Activated naive CD4-positive, alpha-beta T cell treated with anti-CD3 and anti-CD28 coated beads for 36 hours (primary cell): ENCODE measurements around the gene TTC32. TPM values are rescaled to one million over a fixed set of nuclear protein-coding genes. Genes with fewer than 3 reads are reported as not detected.
"Not testable (repeated sequence)": the region's sequence is repeated elsewhere in the genome, so short reads cannot be mapped to it uniquely, and the experiment has no call there.

Experiments used
- CTCF ChIA-PET: fragments of 350-600 bp; sonication (Branson Sonifier 250); formaldehyde crosslinking; loops from one replicate; lab custom pipeline; 2021; ENCODE audit warnings: antibody characterized with exemption; lab: Charles Lee
- DNase-seq: peaks from one replicate; pipeline ENCODE4 v3.0.0-alpha.2; 2020
- H3K27ac Mint-ChIP-seq: one replicate; pipeline ENCODE4 v1.8.0; 2021; ENCODE audit warnings: mild to moderate bottlenecking, mixed read lengths
- H3K27me3 Mint-ChIP-seq: one replicate; pipeline ENCODE4 v1.8.0; 2021; ENCODE audit warnings: low read depth, mixed read lengths
- H3K36me3 Mint-ChIP-seq: one replicate; pipeline ENCODE4 v1.8.0; 2021; ENCODE audit warnings: low read depth, mixed read lengths
- H3K4me1 Mint-ChIP-seq: one replicate; pipeline ENCODE4 v1.8.0; 2021; ENCODE audit warnings: low read depth, mixed read lengths
- H3K4me3 Mint-ChIP-seq: one replicate; pipeline ENCODE4 v1.8.0; 2021; ENCODE audit warnings: mild to moderate bottlenecking, moderate library complexity, mixed read lengths
- H3K9me3 Mint-ChIP-seq: one replicate; pipeline ENCODE4 v1.8.0; 2021; ENCODE audit warnings: mixed read lengths
- intact Hi-C: fragments of 100-400 bp; cut with micrococcal nuclease; formaldehyde crosslinking; loops from one replicate; pipeline ENCODE4 v1.15.1; 2023
- total RNA-seq, 2 experiments: library from RNA; stranded (reverse); gene quantifications; one replicate each; pipeline ENCODE4 v1.2.3, GENCODE V29; 2021

Gene TTC32
- total RNA-seq, 2 experiments from 2014 or later: 17.0 to 19.4 TPM

DNA sequence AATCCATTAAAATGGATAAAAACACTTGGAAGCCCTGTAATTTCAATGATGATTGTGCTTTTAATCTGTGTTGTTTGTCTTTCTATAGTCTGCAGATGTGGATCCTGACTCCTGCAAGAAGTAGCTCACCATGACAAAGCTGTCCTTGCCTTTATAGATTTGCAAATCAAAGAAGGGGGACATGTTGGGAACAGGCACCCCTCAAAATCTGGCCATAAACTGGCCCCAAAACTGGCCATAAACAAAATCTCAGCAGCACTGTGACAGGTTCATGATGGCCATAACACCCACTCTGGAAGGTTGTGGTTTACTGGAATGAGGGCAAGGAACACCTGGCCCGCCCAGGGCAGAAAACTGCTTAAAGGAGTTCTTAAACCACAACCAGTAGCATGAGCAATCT, 26.0 kb upstream of the TTC32 start:
- Mint-ChIP-seq H3K36me3 (peaks cover 63% of the 10 kb centered on the region), H3K9me3 (peaks cover 22% of the 10 kb centered on the region)
- H3K27ac Mint-ChIP-seq, H3K27me3 Mint-ChIP-seq, DNase-seq, H3K4me1 Mint-ChIP-seq, intact Hi-C loops, H3K4me3 Mint-ChIP-seq: not testable (repeated sequence)
- CTCF ChIA-PET: interaction anchor here (0.5 kb wide), 1 partner anchor 39 kb away, joined by 4 read pairs; no protein-coding TSS in a partner anchor

- H3K4me3 Mint-ChIP-seq, H3K27me3 Mint-ChIP-seq, intact Hi-C loops, CTCF ChIA-PET, H3K4me1 Mint-ChIP-seq, DNase-seq, H3K27ac Mint-ChIP-seq: not testable (repeated sequence)
- peaks cover 64% of the 10 kb centered on the region for H3K36me3 Mint-ChIP-seq
- peaks cover 19% of the 10 kb centered on the region for H3K9me3 Mint-ChIP-seq
Observed at GRCh38 chr2:19924526-19924925, 22.7 kb upstream of the TTC32 start.

DNA sequence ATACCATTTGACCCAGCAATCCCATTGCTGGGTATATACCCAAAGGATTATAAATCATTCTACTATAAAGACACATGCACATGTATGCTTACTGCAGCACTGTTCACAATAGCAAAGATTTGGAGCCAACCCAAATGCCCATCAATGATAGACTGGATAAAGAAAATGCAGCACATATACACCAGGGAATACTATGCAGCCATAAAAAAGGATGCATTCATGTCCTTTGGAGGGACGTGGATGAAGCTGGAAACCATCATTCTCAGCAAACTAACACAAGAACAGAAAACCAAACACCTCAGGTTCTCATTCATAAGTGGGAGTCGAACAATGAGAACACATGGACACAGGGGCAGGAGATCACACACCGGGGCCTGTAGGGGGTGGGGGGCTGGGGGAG, 20.4 kb upstream of the TTC32 start:
- intact Hi-C loops, CTCF ChIA-PET, DNase-seq, H3K4me1 Mint-ChIP-seq, H3K9me3 Mint-ChIP-seq, H3K4me3 Mint-ChIP-seq, H3K27ac Mint-ChIP-seq, H3K27me3 Mint-ChIP-seq: not testable (repeated sequence)
- peaks cover 60% of the 10 kb centered on the region for H3K36me3 Mint-ChIP-seq

DNA sequence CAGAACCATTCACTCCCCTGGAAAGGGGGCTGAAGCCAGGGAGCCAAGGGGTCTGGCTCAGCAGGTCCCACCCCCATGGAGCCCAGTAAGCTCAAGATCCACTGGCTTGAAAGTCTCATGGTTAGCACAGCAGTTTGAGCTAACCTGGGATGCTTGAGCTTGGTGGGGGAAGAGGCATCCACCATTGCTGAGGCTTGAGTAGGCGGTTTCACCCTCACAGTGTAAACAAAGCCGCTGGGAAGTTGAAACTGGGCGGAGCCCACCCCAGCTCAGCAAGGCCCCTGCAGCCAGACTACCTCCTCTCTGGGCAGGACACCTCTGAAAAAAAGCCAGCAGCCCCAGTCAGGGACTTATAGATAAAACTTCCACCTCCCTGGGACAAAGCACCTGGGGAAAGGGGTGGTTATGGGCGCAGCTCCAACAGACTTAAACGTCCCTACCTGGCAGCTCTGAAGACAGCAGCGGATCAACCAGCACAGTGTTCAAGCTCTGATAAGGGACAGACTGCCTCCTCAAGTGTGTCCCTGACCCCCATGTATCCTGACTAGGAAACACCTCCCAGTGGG, 14.7 kb upstream of the TTC32 start:
- CTCF ChIA-PET: interaction anchor here (0.9 kb wide), 1 partner anchor 14 kb away, joined by 3 read pairs; no protein-coding TSS in a partner anchor
- Mint-ChIP-seq H3K27ac (no peak overlapping the region), H3K9me3 (no peaks in the 10 kb centered on the region), H3K4me1 (no peaks in the 10 kb centered on the region), H3K36me3 (peaks cover 35% of the 10 kb centered on the region), H3K27me3 (no peaks in the 10 kb centered on the region), H3K4me3 (no peak overlapping the region)
- intact Hi-C loops: no loop called here
- DNase-seq: no peak

DNA sequence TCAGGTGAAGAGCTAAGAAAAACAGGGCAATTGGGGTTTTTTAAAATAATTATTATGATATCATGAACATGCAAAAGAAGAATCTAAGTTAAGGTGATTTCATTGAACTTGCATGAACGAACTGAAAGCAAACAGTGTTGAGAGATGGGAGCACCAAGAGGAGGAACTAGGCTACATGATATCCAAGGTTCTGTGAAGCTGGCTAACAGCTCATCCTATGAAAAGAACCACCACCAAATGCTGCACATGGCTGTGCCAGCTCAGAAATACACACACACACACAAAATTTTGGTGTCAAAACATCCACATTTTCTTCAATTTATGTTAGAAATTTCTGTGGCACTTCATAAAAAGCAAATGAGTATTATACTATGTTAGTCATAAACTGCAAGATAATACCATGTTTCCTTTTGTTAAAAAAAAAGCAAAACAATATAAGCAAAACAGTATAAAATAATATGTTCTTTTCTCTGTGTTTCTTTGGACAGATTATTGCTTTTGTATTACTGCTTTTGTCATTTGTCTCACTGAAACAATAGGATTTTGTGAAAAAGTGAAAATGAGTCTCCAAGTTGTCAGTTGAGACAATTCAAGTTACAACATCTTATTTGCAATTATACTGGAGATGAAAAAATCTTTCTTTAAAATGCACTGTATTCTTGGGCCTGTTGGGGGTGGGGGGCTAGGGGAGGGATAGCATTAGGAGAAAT, 12.6 kb upstream of the TTC32 start:
- DNase-seq: no peak
- Mint-ChIP-seq H3K27ac (no peak overlapping the region), H3K27me3 (no peaks in the 10 kb centered on the region), H3K4me1 (no peaks in the 10 kb centered on the region), H3K36me3 (peaks cover 28% of the 10 kb centered on the region), H3K9me3 (no peaks in the 10 kb centered on the region), H3K4me3 (no peak overlapping the region)
- CTCF ChIA-PET: no interaction called here
- intact Hi-C loops: no loop called here

- H3K36me3 Mint-ChIP-seq: peaks cover 14% of the 10 kb centered on the region
- no peaks in the 10 kb centered on the region for H3K27me3 Mint-ChIP-seq
- H3K4me1 Mint-ChIP-seq: no peaks in the 10 kb centered on the region
- intact Hi-C loops: no loop called here
- no peaks in the 10 kb centered on the region for H3K9me3 Mint-ChIP-seq
- H3K4me3 Mint-ChIP-seq: no peak overlapping the region
- no peak overlapping the region for H3K27ac Mint-ChIP-seq
- CTCF ChIA-PET: no interaction called here
- DNase-seq: no peak
Observed at GRCh38 chr2:19911808-19912509, 10.2 kb upstream of the TTC32 start.

DNA sequence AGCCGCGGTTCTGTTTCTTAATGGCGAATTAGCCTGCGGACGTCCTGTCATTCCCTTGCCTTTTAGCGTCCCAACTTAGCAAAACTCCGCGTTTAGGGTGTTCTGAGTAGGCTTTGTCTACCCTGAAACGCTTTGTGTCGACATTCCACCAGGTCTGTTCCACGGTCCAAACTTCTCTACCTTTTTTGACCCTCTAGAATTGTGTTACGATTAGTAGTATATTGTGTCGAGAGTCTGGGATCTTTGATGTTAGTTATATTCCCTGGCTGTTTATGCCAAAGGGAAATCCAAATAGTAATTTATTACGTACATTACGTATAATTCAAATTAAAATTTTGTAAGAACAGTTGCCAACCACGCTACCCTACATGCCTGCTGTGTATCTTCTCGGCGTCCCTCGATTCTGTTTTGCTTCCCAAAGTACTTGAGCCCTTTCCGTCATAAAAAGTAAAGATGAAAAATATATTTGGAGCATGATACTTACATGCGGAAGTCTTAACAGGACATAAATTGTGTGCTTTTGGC, 495 bp upstream of the TTC32 start:
- Mint-ChIP-seq H3K4me3 (peak overlapping the region; percentile 81), H3K4me1 (peaks cover 42% of the 10 kb centered on the region)

GRCh38 chr2:19900931-19901441, 797 bp downstream of the TTC32 start:
- H3K27me3 Mint-ChIP-seq: peaks cover 9% of the 10 kb centered on the region
- CTCF ChIA-PET: no interaction called here
- DNase-seq: no peak
- peak overlapping the region; percentile 99 for H3K27ac Mint-ChIP-seq
- H3K36me3 Mint-ChIP-seq: peaks cover 1% of the 10 kb centered on the region
- peak overlapping the region; percentile 81 for H3K4me3 Mint-ChIP-seq
- intact Hi-C loops: loop anchor here (1.0 to 5.0 kb wide), 9 partner anchors 32 to 1341 kb away; partner anchors contain the start of genes HS1BP3, LAPTM4A, RDH14 and WDR35
- peaks cover 45% of the 10 kb centered on the region for H3K4me1 Mint-ChIP-seq
- H3K9me3 Mint-ChIP-seq: peaks cover 3% of the 10 kb centered on the region

More for the DNA sequence above, 495 bp upstream of the TTC32 start:
- intact Hi-C loops: loop anchor here (1.0 to 5.0 kb wide), 3 partner anchors 8 to 545 kb away; partner anchors contain the start of gene RHOB
- Mint-ChIP-seq H3K27me3 (peaks cover 10% of the 10 kb centered on the region), H3K36me3 (peaks cover 1% of the 10 kb centered on the region), H3K9me3 (peaks cover 3% of the 10 kb centered on the region), H3K27ac (peak overlapping the region; percentile 99)
- no peak for DNase-seq
- CTCF ChIA-PET: interaction anchor here (0.7 kb wide), 1 partner anchor 13 kb away, joined by 3 read pairs; no protein-coding TSS in a partner anchor

GRCh38 chr2:19899985-19900930, 1.5 kb downstream of the TTC32 start:
- DNase-seq: peak; percentile 38
- Mint-ChIP-seq H3K27me3 (peaks cover 5% of the 10 kb centered on the region), H3K36me3 (peaks cover 1% of the 10 kb centered on the region), H3K4me3 (peak overlapping the region; percentile 81), H3K27ac (peak overlapping the region; percentile 99), H3K4me1 (peaks cover 52% of the 10 kb centered on the region), H3K9me3 (peaks cover 3% of the 10 kb centered on the region)
- intact Hi-C loops: loop anchor here (2.0 to 5.0 kb wide), 2 partner anchors 467 to 751 kb away; partner anchors contain the start of gene HS1BP3
- CTCF ChIA-PET: interaction anchor here (1.5 kb wide), 1 partner anchor 28 kb away, joined by 3 read pairs; no protein-coding TSS in a partner anchor

- intact Hi-C loops: no loop called here
- no peak for DNase-seq
- peaks cover 1% of the 10 kb centered on the region for H3K36me3 Mint-ChIP-seq
- peaks cover 1% of the 10 kb centered on the region for H3K9me3 Mint-ChIP-seq
- H3K4me3 Mint-ChIP-seq: no peak overlapping the region
- H3K27ac Mint-ChIP-seq: peak overlapping the region; percentile 53
- CTCF ChIA-PET: interaction anchor here (0.7 to 2.0 kb wide), 3 partner anchors 26 to 525 kb away, joined by 3 to 4 read pairs (median 3); no protein-coding TSS in a partner anchor
- H3K4me1 Mint-ChIP-seq: peaks cover 60% of the 10 kb centered on the region
- peaks cover 2% of the 10 kb centered on the region for H3K27me3 Mint-ChIP-seq
Observed at GRCh38 chr2:19898592-19899329, 3.0 kb downstream of the TTC32 start.
